K562 (cell line): ENCODE data around the gene MIEF2. TPM values are rescaled to one million over a fixed set of nuclear protein-coding genes. Genes with fewer than 3 reads are reported as not detected.

Experiments
- ARID1B ChIP-seq: fragments of 450-650 bp; IDR thresholded peaks from 2 replicates; pipeline ENCODE4 v1.6.1; 2016; ENCODE audit warnings: antibody characterized with exemption, mild to moderate bottlenecking, inconsistent platforms
- CAMTA2 ChIP-seq: fragments of 250-450 bp; sonication (Bioruptor Pico); conservative IDR thresholded peaks from 2 replicates; pipeline ENCODE4 v1.5.1; 2022
- CHD2 ChIP-seq: IDR thresholded peaks from 2 replicates; pipeline ENCODE4 v1.6.1; 2011; ENCODE audit warnings: low read depth, low read length
- DPF2 ChIP-seq: fragments of 450-650 bp; IDR thresholded peaks from 2 replicates; pipeline ENCODE4 v1.6.1; 2016
- MCM2 ChIP-seq: fragments of 450-650 bp; IDR thresholded peaks from 2 replicates; pipeline ENCODE4 v1.6.1; 2017; ENCODE audit warnings: low read depth, mild to moderate bottlenecking
- MEF2A ChIP-seq: IDR thresholded peaks from 2 replicates; pipeline ENCODE4 v1.6.1; 2011; ENCODE audit warnings: low read depth, mild to moderate bottlenecking, low read length, moderate library complexity; ENCODE audit not compliant: control insufficient read depth
- STAG1 ChIP-seq: sonication (generic); formaldehyde crosslinking; IDR thresholded peaks from 2 replicates; pipeline ENCODE4 v1.5.0; 2020; ENCODE audit warnings: missing genetic modification reagents, borderline replicate concordance
- ZNF436 ChIP-seq: fragments of 250-450, 450-650 bp; sonication (Bioruptor Pico); formaldehyde crosslinking; IDR thresholded peaks from 2 replicates; pipeline ENCODE4 v1.7.0; 2020; ENCODE audit warnings: mild to moderate bottlenecking
- ZNF707 ChIP-seq: fragments of 250-450 bp; sonication (Bioruptor Pico); conservative IDR thresholded peaks from 2 replicates; pipeline ENCODE4 v1.8.0; 2022; ENCODE audit warnings: inconsistent platforms, mild to moderate bottlenecking, moderate library complexity
- polyA plus RNA-seq, 8 experiments: library from polyadenylated mRNA; depleted of rRNA in 4 of 8; stranded (reverse) in 5 of 8; unstranded in 3 of 8; fragments of >200 nt; fragmentation: Nextera tagmentation in 2 of 8; fragmentation: Illumina TruSeq in 1 of 8; extraction: Ambion mirVana in 2 of 8; extraction: Trizol in 1 of 8; gene quantifications; 2 replicates each; pipeline versions ENCODE4 v1.2.1 to v1.2.3, GENCODE V29; 2011 to 2014; ENCODE audit warnings: inconsistent platforms in 1 of 8, missing spikeins in 1 of 8
- total RNA-seq, 7 experiments: library from RNA; depleted of rRNA in 6 of 7; stranded (reverse); fragments of >200 nt in 6 of 7; fragmentation: Illumina TruSeq in 2 of 7; extraction: Trizol in 2 of 7; gene quantifications; 2 replicates each; pipeline versions ENCODE4 v1.2.1 to v1.2.3, GENCODE V29; 2011 to 2021; ENCODE audit warnings: low replicate concordance in 1 of 7
- TF ChIP-seq, protein P1 (sequence below): fragments of 450-650 bp; formaldehyde crosslinking; IDR thresholded peaks from 2 replicates; pipeline ENCODE4 v1.4.0; 2022; ENCODE audit warnings: missing genetic modification characterization
- TF ChIP-seq, protein P2 (sequence below): fragments of 450-650 bp; IDR thresholded peaks from 2 replicates; pipeline ENCODE4 v1.6.1; 2016; ENCODE audit warnings: mild to moderate bottlenecking, moderate library complexity
- TF ChIP-seq, protein P3 (sequence below): fragments of 450-650 bp; IDR thresholded peaks from 2 replicates; pipeline ENCODE4 v1.6.1; 2017; ENCODE audit warnings: antibody characterized with exemption, mild to moderate bottlenecking

The MIEF2 gene
- total and polyA plus RNA-seq, 9 of the 15 experiments (the other 6 are each of a cell fraction or from before 2014, with no cell fraction given), result 0.10 to 8.2 (median 2.4) TPM

DNA sequence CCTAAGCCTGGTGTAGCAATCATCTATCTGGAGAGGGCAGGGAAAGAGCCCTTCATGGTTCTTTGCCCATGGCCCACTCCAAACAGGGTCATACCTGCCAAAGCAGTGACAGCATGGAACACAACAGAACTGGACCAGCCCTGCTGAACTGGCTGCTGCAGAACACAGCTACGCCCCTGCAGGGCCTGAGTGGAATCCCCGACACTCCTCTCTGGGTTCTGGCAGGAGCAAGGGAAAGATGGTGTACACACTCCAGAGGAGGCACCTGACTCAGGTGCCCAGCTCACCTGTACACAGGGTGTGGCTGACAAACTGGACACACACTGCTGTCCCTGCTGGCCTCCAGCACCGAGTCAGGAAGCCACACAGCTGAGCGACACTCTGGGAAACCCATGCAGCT lies 19.8 kb downstream of the MIEF2 start (continued):
- TF ChIP-seq, protein P1, sequence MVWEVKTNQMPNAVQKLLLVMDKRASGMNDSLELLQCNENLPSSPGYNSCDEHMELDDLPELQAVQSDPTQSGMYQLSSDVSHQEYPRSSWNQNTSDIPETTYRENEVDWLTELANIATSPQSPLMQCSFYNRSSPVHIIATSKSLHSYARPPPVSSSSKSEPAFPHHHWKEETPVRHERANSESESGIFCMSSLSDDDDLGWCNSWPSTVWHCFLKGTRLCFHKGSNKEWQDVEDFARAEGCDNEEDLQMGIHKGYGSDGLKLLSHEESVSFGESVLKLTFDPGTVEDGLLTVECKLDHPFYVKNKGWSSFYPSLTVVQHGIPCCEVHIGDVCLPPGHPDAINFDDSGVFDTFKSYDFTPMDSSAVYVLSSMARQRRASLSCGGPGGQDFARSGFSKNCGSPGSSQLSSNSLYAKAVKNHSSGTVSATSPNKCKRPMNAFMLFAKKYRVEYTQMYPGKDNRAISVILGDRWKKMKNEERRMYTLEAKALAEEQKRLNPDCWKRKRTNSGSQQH (CRISPR knock-in tag), result no peak
- TF ChIP-seq, protein P2, sequence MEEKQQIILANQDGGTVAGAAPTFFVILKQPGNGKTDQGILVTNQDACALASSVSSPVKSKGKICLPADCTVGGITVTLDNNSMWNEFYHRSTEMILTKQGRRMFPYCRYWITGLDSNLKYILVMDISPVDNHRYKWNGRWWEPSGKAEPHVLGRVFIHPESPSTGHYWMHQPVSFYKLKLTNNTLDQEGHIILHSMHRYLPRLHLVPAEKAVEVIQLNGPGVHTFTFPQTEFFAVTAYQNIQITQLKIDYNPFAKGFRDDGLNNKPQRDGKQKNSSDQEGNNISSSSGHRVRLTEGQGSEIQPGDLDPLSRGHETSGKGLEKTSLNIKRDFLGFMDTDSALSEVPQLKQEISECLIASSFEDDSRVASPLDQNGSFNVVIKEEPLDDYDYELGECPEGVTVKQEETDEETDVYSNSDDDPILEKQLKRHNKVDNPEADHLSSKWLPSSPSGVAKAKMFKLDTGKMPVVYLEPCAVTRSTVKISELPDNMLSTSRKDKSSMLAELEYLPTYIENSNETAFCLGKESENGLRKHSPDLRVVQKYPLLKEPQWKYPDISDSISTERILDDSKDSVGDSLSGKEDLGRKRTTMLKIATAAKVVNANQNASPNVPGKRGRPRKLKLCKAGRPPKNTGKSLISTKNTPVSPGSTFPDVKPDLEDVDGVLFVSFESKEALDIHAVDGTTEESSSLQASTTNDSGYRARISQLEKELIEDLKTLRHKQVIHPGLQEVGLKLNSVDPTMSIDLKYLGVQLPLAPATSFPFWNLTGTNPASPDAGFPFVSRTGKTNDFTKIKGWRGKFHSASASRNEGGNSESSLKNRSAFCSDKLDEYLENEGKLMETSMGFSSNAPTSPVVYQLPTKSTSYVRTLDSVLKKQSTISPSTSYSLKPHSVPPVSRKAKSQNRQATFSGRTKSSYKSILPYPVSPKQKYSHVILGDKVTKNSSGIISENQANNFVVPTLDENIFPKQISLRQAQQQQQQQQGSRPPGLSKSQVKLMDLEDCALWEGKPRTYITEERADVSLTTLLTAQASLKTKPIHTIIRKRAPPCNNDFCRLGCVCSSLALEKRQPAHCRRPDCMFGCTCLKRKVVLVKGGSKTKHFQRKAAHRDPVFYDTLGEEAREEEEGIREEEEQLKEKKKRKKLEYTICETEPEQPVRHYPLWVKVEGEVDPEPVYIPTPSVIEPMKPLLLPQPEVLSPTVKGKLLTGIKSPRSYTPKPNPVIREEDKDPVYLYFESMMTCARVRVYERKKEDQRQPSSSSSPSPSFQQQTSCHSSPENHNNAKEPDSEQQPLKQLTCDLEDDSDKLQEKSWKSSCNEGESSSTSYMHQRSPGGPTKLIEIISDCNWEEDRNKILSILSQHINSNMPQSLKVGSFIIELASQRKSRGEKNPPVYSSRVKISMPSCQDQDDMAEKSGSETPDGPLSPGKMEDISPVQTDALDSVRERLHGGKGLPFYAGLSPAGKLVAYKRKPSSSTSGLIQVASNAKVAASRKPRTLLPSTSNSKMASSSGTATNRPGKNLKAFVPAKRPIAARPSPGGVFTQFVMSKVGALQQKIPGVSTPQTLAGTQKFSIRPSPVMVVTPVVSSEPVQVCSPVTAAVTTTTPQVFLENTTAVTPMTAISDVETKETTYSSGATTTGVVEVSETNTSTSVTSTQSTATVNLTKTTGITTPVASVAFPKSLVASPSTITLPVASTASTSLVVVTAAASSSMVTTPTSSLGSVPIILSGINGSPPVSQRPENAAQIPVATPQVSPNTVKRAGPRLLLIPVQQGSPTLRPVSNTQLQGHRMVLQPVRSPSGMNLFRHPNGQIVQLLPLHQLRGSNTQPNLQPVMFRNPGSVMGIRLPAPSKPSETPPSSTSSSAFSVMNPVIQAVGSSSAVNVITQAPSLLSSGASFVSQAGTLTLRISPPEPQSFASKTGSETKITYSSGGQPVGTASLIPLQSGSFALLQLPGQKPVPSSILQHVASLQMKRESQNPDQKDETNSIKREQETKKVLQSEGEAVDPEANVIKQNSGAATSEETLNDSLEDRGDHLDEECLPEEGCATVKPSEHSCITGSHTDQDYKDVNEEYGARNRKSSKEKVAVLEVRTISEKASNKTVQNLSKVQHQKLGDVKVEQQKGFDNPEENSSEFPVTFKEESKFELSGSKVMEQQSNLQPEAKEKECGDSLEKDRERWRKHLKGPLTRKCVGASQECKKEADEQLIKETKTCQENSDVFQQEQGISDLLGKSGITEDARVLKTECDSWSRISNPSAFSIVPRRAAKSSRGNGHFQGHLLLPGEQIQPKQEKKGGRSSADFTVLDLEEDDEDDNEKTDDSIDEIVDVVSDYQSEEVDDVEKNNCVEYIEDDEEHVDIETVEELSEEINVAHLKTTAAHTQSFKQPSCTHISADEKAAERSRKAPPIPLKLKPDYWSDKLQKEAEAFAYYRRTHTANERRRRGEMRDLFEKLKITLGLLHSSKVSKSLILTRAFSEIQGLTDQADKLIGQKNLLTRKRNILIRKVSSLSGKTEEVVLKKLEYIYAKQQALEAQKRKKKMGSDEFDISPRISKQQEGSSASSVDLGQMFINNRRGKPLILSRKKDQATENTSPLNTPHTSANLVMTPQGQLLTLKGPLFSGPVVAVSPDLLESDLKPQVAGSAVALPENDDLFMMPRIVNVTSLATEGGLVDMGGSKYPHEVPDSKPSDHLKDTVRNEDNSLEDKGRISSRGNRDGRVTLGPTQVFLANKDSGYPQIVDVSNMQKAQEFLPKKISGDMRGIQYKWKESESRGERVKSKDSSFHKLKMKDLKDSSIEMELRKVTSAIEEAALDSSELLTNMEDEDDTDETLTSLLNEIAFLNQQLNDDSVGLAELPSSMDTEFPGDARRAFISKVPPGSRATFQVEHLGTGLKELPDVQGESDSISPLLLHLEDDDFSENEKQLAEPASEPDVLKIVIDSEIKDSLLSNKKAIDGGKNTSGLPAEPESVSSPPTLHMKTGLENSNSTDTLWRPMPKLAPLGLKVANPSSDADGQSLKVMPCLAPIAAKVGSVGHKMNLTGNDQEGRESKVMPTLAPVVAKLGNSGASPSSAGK, result no peak
- TF ChIP-seq ZNF707 (CRISPR knock-in tag), result no peak
- no peak for TF ChIP-seq MEF2A
- no peak for TF ChIP-seq DPF2
- TF ChIP-seq ARID1B, result no peak
- no peak for TF ChIP-seq STAG1 (CRISPR knock-in tag)
- TF ChIP-seq CAMTA2, result no peak
- TF ChIP-seq, protein P3, sequence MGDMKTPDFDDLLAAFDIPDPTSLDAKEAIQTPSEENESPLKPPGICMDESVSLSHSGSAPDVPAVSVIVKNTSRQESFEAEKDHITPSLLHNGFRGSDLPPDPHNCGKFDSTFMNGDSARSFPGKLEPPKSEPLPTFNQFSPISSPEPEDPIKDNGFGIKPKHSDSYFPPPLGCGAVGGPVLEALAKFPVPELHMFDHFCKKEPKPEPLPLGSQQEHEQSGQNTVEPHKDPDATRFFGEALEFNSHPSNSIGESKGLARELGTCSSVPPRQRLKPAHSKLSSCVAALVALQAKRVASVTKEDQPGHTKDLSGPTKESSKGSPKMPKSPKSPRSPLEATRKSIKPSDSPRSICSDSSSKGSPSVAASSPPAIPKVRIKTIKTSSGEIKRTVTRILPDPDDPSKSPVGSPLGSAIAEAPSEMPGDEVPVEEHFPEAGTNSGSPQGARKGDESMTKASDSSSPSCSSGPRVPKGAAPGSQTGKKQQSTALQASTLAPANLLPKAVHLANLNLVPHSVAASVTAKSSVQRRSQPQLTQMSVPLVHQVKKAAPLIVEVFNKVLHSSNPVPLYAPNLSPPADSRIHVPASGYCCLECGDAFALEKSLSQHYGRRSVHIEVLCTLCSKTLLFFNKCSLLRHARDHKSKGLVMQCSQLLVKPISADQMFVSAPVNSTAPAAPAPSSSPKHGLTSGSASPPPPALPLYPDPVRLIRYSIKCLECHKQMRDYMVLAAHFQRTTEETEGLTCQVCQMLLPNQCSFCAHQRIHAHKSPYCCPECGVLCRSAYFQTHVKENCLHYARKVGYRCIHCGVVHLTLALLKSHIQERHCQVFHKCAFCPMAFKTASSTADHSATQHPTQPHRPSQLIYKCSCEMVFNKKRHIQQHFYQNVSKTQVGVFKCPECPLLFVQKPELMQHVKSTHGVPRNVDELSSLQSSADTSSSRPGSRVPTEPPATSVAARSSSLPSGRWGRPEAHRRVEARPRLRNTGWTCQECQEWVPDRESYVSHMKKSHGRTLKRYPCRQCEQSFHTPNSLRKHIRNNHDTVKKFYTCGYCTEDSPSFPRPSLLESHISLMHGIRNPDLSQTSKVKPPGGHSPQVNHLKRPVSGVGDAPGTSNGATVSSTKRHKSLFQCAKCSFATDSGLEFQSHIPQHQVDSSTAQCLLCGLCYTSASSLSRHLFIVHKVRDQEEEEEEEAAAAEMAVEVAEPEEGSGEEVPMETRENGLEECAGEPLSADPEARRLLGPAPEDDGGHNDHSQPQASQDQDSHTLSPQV, result no peak
- TF ChIP-seq CHD2, result no peak
- TF ChIP-seq MCM2, result no peak
- TF ChIP-seq ZNF436 (CRISPR knock-in tag), result no peak
